ENCODE results near the gene OSBPL7. TPM values are rescaled to one million over a fixed set of nuclear protein-coding genes. Genes with fewer than 3 reads are reported as not detected.
A peak's percentile ranks its signal among the peaks of the same experiment; 100 is the strongest.

Gene OSBPL7
- total and polyA plus RNA-seq, 2 of the 13 experiments (the other 11 are each of a cell fraction or from before 2014, with no cell fraction given): 4.7 to 6.6 TPM

DNA sequence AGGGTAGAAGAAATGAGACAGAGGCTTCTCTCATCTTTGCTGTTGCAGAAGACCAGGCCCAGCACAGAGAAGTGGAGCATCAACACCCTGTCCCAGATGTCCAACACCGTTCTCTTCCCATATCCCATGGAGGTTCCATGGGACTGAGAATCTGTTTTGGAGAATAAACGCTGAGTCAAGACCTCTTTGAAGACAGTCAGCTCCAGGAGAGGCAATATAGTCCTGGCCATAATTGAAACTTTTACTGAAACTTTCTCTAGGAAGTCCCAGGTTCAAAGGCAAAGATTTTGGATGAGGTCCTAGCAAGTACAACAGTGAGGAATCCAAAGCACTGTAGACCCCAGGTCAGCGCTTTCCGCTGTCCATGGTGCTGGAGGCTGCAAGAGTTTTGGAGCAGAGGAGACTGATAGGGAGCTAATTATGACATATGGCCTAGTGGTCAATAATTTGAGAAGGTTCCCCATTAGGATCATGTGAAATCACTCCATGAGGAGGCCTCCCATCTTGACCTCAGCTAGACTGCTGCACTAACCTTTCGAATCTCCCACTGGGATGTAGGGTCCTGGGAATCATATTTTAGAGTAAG is 36.0 kb downstream of the OSBPL7 start (continued):
- peak; percentile 79; the same call in 1 of the 2 replicates for TF ChIP-seq KDM4B (CRISPR knock-in tag; IDR thresholded peaks at IDR 0.05)
- TF ChIP-seq NFATC3 (CRISPR knock-in tag; IDR thresholded peaks at IDR 0.05): no peak
- TF ChIP-seq HMGA1 (CRISPR knock-in tag; conservative IDR thresholded peaks at IDR 0.05): no peak
- no peak for TF ChIP-seq SRSF4 (IDR thresholded peaks at IDR 0.05; ENCODE audit: low read depth, low read length, poor library complexity, severe bottlenecking)
- TF ChIP-seq ZNF343 (CRISPR knock-in tag; IDR thresholded peaks at IDR 0.05): no peak
- TF ChIP-seq SIX1 (CRISPR knock-in tag; IDR thresholded peaks at IDR 0.05; ENCODE audit: borderline replicate concordance): no peak
- TF ChIP-seq NFKB2 (CRISPR knock-in tag; IDR thresholded peaks at IDR 0.05; ENCODE audit: borderline replicate concordance): no peak
- TF ChIP-seq TMF1 (CRISPR knock-in tag; IDR thresholded peaks at IDR 0.05; ENCODE audit: low read depth): peak; percentile 78
- TF ChIP-seq ELF1 (CRISPR knock-in tag; IDR thresholded peaks at IDR 0.05): no peak
- TF ChIP-seq KLF6 (CRISPR knock-in tag; IDR thresholded peaks at IDR 0.05): peak; percentile 94
- no peak for TF ChIP-seq ZNF224 (CRISPR knock-in tag; IDR thresholded peaks at IDR 0.05)
- TF ChIP-seq ZNF550 (CRISPR knock-in tag; IDR thresholded peaks at IDR 0.05; ENCODE audit: borderline replicate concordance): no peak
- no peak for TF ChIP-seq RFX1 (IDR thresholded peaks at IDR 0.05)
- no peak for TF ChIP-seq NR3C1 (CRISPR knock-in tag; IDR thresholded peaks at IDR 0.05)
- no peak for TF ChIP-seq GTF2F1 (IDR thresholded peaks at IDR 0.05; ENCODE audit: low read length)
- TF ChIP-seq, protein P1, sequence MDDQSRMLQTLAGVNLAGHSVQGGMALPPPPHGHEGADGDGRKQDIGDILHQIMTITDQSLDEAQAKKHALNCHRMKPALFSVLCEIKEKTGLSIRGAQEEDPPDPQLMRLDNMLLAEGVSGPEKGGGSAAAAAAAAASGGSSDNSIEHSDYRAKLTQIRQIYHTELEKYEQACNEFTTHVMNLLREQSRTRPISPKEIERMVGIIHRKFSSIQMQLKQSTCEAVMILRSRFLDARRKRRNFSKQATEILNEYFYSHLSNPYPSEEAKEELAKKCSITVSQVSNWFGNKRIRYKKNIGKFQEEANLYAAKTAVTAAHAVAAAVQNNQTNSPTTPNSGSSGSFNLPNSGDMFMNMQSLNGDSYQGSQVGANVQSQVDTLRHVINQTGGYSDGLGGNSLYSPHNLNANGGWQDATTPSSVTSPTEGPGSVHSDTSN (CRISPR knock-in tag; IDR thresholded peaks at IDR 0.05; ENCODE audit: borderline replicate concordance): no peak
- TF ChIP-seq SYNCRIP (IDR thresholded peaks at IDR 0.05; ENCODE audit: insufficient read depth, low read depth, low read length): no peak
- no peak for TF ChIP-seq ATM (IDR thresholded peaks at IDR 0.05; ENCODE audit: borderline replicate concordance)
- TF ChIP-seq EED (CRISPR knock-in tag; IDR thresholded peaks at IDR 0.05): no peak
- no peak for TF ChIP-seq SRF (IDR thresholded peaks at IDR 0.05; ENCODE audit: low read depth, low read length)
- TF ChIP-seq ZNF563 (CRISPR knock-in tag; IDR thresholded peaks at IDR 0.05): no peak
- TF ChIP-seq, protein P2, sequence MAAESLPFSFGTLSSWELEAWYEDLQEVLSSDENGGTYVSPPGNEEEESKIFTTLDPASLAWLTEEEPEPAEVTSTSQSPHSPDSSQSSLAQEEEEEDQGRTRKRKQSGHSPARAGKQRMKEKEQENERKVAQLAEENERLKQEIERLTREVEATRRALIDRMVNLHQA (CRISPR knock-in tag; IDR thresholded peaks at IDR 0.05): no peak
- peak; percentile 52; the same call in 1 of the 2 replicates for TF ChIP-seq ZNF614 (CRISPR knock-in tag; IDR thresholded peaks at IDR 0.05; ENCODE audit: borderline replicate concordance)
- no peak for TF ChIP-seq ZSCAN29 (CRISPR knock-in tag; conservative IDR thresholded peaks at IDR 0.05)
- peak; percentile 73; the same call in 1 of the 2 replicates for TF ChIP-seq ZNF331 (CRISPR knock-in tag; IDR thresholded peaks at IDR 0.05)
- no peak for TF ChIP-seq ZNF251 (CRISPR knock-in tag; IDR thresholded peaks at IDR 0.05)
- TF ChIP-seq ZNF354B (CRISPR knock-in tag; IDR thresholded peaks at IDR 0.05): no peak
- TF ChIP-seq, protein P3, sequence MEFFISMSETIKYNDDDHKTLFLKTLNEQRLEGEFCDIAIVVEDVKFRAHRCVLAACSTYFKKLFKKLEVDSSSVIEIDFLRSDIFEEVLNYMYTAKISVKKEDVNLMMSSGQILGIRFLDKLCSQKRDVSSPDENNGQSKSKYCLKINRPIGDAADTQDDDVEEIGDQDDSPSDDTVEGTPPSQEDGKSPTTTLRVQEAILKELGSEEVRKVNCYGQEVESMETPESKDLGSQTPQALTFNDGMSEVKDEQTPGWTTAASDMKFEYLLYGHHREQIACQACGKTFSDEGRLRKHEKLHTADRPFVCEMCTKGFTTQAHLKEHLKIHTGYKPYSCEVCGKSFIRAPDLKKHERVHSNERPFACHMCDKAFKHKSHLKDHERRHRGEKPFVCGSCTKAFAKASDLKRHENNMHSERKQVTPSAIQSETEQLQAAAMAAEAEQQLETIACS (CRISPR knock-in tag; IDR thresholded peaks at IDR 0.05): no peak
- TF ChIP-seq, protein P4, sequence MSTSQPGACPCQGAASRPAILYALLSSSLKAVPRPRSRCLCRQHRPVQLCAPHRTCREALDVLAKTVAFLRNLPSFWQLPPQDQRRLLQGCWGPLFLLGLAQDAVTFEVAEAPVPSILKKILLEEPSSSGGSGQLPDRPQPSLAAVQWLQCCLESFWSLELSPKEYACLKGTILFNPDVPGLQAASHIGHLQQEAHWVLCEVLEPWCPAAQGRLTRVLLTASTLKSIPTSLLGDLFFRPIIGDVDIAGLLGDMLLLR (CRISPR knock-in tag; IDR thresholded peaks at IDR 0.05): no peak
- no peak for TF ChIP-seq KLF13 (CRISPR knock-in tag; IDR thresholded peaks at IDR 0.05)
- TF ChIP-seq CHCHD3 (CRISPR knock-in tag; IDR thresholded peaks at IDR 0.05): no peak
- 0 out of 2 replicates have a peak, but pooled peaks have one; percentile 65 for TF ChIP-seq MYNN (CRISPR knock-in tag; IDR thresholded peaks at IDR 0.05; ENCODE audit: low read depth)

All from HepG2 (cell line).